Mucosa of gallbladder (tissue), 1 donor: ENCODE data around the gene TNFAIP2. TPM values are rescaled to one million over a fixed set of nuclear protein-coding genes. Genes with fewer than 3 reads are reported as not detected.

Source experiments
- DNase-seq: peaks from one replicate; pipeline ENCODE4 v3.0.0-alpha.2; 2020; ENCODE audit warnings: low spot score
- total RNA-seq: library from RNA; stranded (reverse); gene quantifications from one replicate; pipeline ENCODE4 v1.2.1, GENCODE V29; 2021
- donor health status: DM: no; HTN: no; CAD: no.

Gene TNFAIP2
- total RNA-seq, result 133 TPM

- DNase-seq, result peak; percentile 54
Observed at GRCh38 chr14:103122947-103123633, at the start of gene TNFAIP2. Gene TNFAIP2, plus strand, starts transcription at chr14:103123461. Its CDS starts 2,997 bp downstream, at chr14:103126458.

- no peak for DNase-seq
Observed at GRCh38 chr14:103073876-103074728, 49.2 kb upstream of the TNFAIP2 start.

GRCh38 chr14:103074729-103075367 is 48.4 kb upstream of the TNFAIP2 start:
- DNase-seq, result peak; percentile 56

- DNase-seq, result peak; percentile 83
Observed at GRCh38 chr14:103078420-103078749, 44.9 kb upstream of the TNFAIP2 start.

GRCh38 chr14:103078860-103079587 is 44.2 kb upstream of the TNFAIP2 start:
- DNase-seq, result no peak

GRCh38 chr14:103081951-103082350 is 41.3 kb upstream of the TNFAIP2 start:
- no peak for DNase-seq

GRCh38 chr14:103084021-103084919 is 39.0 kb upstream of the TNFAIP2 start, which contains the start of gene LBHD2:
Gene LBHD2, plus strand, starts transcription at chr14:103084210. Its CDS starts 1,803 bp downstream, at chr14:103086013.
- no peak for DNase-seq

GRCh38 chr14:103085106-103086091 is 37.9 kb upstream of the TNFAIP2 start:
- DNase-seq, result no peak

GRCh38 chr14:103086771-103087342 is 36.4 kb upstream of the TNFAIP2 start:
- no peak for DNase-seq

- DNase-seq, result no peak
Observed at GRCh38 chr14:103087343-103087835, 35.9 kb upstream of the TNFAIP2 start.

GRCh38 chr14:103088921-103089320 is 34.3 kb upstream of the TNFAIP2 start:
- DNase-seq, result no peak

- DNase-seq, result no peak
Observed at GRCh38 chr14:103089386-103090335, 33.6 kb upstream of the TNFAIP2 start.

- DNase-seq, result no peak
Observed at GRCh38 chr14:103090481-103091020, 32.7 kb upstream of the TNFAIP2 start.

- peak; percentile 56 for DNase-seq
Observed at GRCh38 chr14:103091041-103091882, 32.0 kb upstream of the TNFAIP2 start.

- no peak for DNase-seq
Observed at GRCh38 chr14:103091883-103092222, 31.4 kb upstream of the TNFAIP2 start.

GRCh38 chr14:103093856-103094405 is 29.3 kb upstream of the TNFAIP2 start:
- no peak for DNase-seq
